ENCODE measurements around the gene YPEL4. TPM values are rescaled to one million over a fixed set of nuclear protein-coding genes. Genes with fewer than 3 reads are reported as not detected.
"Not testable (repeated sequence)": the region's sequence is repeated elsewhere in the genome, so short reads cannot be mapped to it uniquely, and the experiment has no call there.

The YPEL4 gene
- total RNA-seq (0.53 TPM), polyA plus RNA-seq (ENCODE audit: insufficient read depth in 1 of 8, insufficient read length in 8 of 8, low replicate concordance in 1 of 8) (1 to 10 TPM in 7 of 8 donors, under 1 TPM in 1; 0.82 to 2.1 (median 1.7) TPM)
- long read RNA-seq, donor 1, result 0 reads
- long read RNA-seq, donor 2, result 0 reads
- long read RNA-seq, donor 3, result 0 reads
- long read RNA-seq, donor 4, result 0 reads
- long read RNA-seq, donor 5, result 0 reads
- long read RNA-seq, donor 6, result 0 reads
- long read RNA-seq, donor 7, result 0 reads
- long read RNA-seq, donor 8, result 0 reads
- long read RNA-seq, donor 9, result 0 reads
- long read RNA-seq, donor 10, result 0 reads
- long read RNA-seq, donor 11, partial matches to known transcripts, result 0 of 1 reads
- long read RNA-seq, donor 11, other reads (novel, unspliced or antisense), result 0 of 1 reads

- peaks cover 48% of the 10 kb centered on the region for H3K27me3 ChIP-seq (ENCODE audit: control insufficient read depth, insufficient read depth, low read length)
- H3K4me1 ChIP-seq (ENCODE audit: control insufficient read depth, insufficient read depth, low read length), result peaks cover 55% of the 10 kb centered on the region
- WGBS (ENCODE audit: insufficient coverage), result 3% methylated on average over 8 of the region's 15 CpGs
- peak; percentile 86 for DNase-seq
- H3K9me3 ChIP-seq (replicated peaks; ENCODE audit: control insufficient read depth, low read depth, low read length), result no peaks in the 10 kb centered on the region
- H3K4me3 ChIP-seq (ENCODE audit: low read length), result peak within 1 kb of the TSS; percentile 38
- peak within 1 kb of the TSS; percentile 22 for H3K27ac ChIP-seq (ENCODE audit: low read length)
- no peaks in the 10 kb centered on the region for H3K36me3 ChIP-seq (ENCODE audit: control insufficient read depth, insufficient read depth, low read length)
Measured at GRCh38 chr11:57649826-57650738, at the start of gene YPEL4. Gene YPEL4 (minus strand): TSS chr11:57649912. CDS start chr11:57647107, 2,805 bp downstream.

DNA sequence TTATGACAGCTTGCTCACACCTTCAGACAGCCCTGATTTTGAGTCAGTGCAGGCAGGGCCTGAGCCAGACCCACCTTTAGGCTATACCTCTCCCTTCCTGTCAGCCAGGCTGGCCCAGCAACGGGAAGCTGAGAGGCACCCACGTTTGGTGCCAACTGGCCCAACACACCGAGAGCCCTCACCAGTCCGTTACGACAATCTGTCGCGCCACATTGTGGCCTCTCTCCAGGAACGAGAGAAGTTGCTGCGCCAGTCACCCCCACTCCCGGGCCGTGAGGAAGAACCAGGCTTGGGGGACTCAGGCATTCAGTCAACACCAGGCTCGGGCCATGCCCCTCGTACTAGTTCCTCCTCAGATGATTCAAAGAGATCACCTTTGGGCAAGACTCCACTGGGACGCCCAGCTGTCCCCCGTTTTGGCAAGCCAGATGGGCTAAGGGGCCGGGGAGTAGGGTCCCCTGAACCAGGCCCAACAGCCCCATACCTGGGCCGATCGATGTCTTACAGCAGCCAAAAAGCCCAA, 49.2 kb upstream of the YPEL4 start:
- H3K4me3 ChIP-seq (ENCODE audit: low read length), result no peak overlapping the region
- peaks cover 70% of the 10 kb centered on the region for H3K36me3 ChIP-seq (ENCODE audit: control insufficient read depth, insufficient read depth, low read length)
- 88% methylated on average over 16 of the region's 18 CpGs for WGBS (ENCODE audit: insufficient coverage)
- no peak overlapping the region for H3K27ac ChIP-seq (ENCODE audit: low read length)
- H3K4me1 ChIP-seq (ENCODE audit: control insufficient read depth, insufficient read depth, low read length), result no peaks in the 10 kb centered on the region
- no peak for DNase-seq
- no peaks in the 10 kb centered on the region for H3K27me3 ChIP-seq (ENCODE audit: control insufficient read depth, insufficient read depth, low read length)
- no peaks in the 10 kb centered on the region for H3K9me3 ChIP-seq (replicated peaks; ENCODE audit: control insufficient read depth, low read depth, low read length)

DNA sequence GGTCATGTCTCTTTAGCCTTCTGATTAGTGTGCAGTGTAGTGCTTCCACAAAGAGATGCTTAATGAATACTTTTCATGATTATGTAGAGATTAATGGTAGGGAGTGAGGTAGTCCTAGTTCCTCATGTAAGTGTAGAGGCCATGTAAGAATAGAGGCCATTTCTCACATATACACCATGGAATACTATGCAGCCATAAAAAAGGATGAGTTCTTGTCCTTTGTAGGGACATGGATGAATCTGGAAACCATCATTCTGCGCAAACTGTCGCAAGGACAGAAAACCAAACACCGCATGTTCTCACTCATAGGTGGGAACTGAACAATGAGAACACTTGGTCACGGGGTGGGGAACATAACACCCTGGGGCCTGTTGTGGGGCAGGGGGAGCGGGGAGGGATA, 40.8 kb upstream of the YPEL4 start:
- H3K4me3 ChIP-seq (ENCODE audit: low read length); DNase-seq; H3K27ac ChIP-seq (ENCODE audit: low read length); H3K9me3 ChIP-seq (replicated peaks; ENCODE audit: control insufficient read depth, low read depth, low read length); H3K27me3 ChIP-seq (ENCODE audit: control insufficient read depth, insufficient read depth, low read length); H3K4me1 ChIP-seq (ENCODE audit: control insufficient read depth, insufficient read depth, low read length): not testable (repeated sequence)
- H3K36me3 ChIP-seq (ENCODE audit: control insufficient read depth, insufficient read depth, low read length), result peaks cover 66% of the 10 kb centered on the region
- WGBS (ENCODE audit: insufficient coverage), result 100% methylated on average over 3 of the region's 5 CpGs

- DNase-seq, result no peak
- H3K9me3 ChIP-seq (replicated peaks; ENCODE audit: control insufficient read depth, low read depth, low read length), result no peaks in the 10 kb centered on the region
- 57% methylated on average over 1 of the region's 1 CpG for WGBS (ENCODE audit: insufficient coverage)
- H3K36me3 ChIP-seq (ENCODE audit: control insufficient read depth, insufficient read depth, low read length), result peaks cover 52% of the 10 kb centered on the region
- no peaks in the 10 kb centered on the region for H3K4me1 ChIP-seq (ENCODE audit: control insufficient read depth, insufficient read depth, low read length)
- H3K27ac ChIP-seq (ENCODE audit: low read length), result no peak overlapping the region
- no peak overlapping the region for H3K4me3 ChIP-seq (ENCODE audit: low read length)
- no peaks in the 10 kb centered on the region for H3K27me3 ChIP-seq (ENCODE audit: control insufficient read depth, insufficient read depth, low read length)
Measured at GRCh38 chr11:57681168-57681567, 31.5 kb upstream of the YPEL4 start.

DNA sequence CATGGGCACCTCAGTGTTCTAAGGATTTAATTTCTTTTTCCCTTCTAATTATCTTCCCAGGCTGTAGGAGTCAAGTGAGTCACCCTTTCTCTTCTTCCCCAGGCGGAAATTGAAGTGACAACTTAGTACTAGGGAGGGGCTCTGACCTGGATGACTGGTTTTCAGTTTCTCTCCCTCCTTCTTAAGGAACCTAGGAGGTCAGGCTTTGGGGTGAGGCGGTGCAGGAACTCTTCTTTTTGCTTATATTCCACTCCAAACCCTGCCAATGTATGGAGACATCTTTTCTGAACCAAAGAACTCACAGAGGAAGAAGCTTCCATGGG, 30.8 kb upstream of the YPEL4 start:
- no peaks in the 10 kb centered on the region for H3K9me3 ChIP-seq (replicated peaks; ENCODE audit: control insufficient read depth, low read depth, low read length)
- peaks cover 50% of the 10 kb centered on the region for H3K36me3 ChIP-seq (ENCODE audit: control insufficient read depth, insufficient read depth, low read length)
- H3K27ac ChIP-seq (ENCODE audit: low read length), result no peak overlapping the region
- no peak for DNase-seq
- WGBS (ENCODE audit: insufficient coverage), result no CpG with 5 or more reads among the region's 2 CpGs
- no peaks in the 10 kb centered on the region for H3K4me1 ChIP-seq (ENCODE audit: control insufficient read depth, insufficient read depth, low read length)
- H3K4me3 ChIP-seq (ENCODE audit: low read length), result no peak overlapping the region
- no peaks in the 10 kb centered on the region for H3K27me3 ChIP-seq (ENCODE audit: control insufficient read depth, insufficient read depth, low read length)

DNA sequence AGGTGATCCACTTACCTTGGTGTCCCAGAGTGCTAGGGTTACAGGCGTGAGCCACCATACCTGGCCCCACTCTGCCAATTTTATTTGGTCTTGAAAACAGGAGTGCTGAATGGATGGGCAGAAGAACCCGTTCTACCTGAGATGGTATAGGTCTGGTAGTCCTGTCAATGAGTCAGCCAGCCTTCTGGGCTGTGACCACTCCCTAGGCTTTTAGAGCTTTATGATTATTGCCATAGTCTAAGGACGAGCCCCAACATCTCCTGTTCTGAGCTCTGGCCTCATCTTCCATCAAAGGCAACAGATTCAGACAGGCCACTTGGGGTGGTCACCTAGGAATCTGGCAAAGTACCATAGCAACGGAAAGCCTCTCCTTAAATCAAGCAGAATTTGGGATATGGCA, 29.7 kb upstream of the YPEL4 start:
- Histone ChIP-seq H3K27me3 (ENCODE audit: control insufficient read depth, insufficient read depth, low read length) (no peaks in the 10 kb centered on the region), H3K27ac (ENCODE audit: low read length) (no peak overlapping the region), H3K9me3 (replicated peaks; ENCODE audit: control insufficient read depth, low read depth, low read length) (no peaks in the 10 kb centered on the region), H3K36me3 (ENCODE audit: control insufficient read depth, insufficient read depth, low read length) (peaks cover 41% of the 10 kb centered on the region), H3K4me3 (ENCODE audit: low read length) (no peak overlapping the region), H3K4me1 (ENCODE audit: control insufficient read depth, insufficient read depth, low read length) (no peaks in the 10 kb centered on the region)
- 75% methylated on average over 2 of the region's 4 CpGs for WGBS (ENCODE audit: insufficient coverage)
- no peak for DNase-seq

DNA sequence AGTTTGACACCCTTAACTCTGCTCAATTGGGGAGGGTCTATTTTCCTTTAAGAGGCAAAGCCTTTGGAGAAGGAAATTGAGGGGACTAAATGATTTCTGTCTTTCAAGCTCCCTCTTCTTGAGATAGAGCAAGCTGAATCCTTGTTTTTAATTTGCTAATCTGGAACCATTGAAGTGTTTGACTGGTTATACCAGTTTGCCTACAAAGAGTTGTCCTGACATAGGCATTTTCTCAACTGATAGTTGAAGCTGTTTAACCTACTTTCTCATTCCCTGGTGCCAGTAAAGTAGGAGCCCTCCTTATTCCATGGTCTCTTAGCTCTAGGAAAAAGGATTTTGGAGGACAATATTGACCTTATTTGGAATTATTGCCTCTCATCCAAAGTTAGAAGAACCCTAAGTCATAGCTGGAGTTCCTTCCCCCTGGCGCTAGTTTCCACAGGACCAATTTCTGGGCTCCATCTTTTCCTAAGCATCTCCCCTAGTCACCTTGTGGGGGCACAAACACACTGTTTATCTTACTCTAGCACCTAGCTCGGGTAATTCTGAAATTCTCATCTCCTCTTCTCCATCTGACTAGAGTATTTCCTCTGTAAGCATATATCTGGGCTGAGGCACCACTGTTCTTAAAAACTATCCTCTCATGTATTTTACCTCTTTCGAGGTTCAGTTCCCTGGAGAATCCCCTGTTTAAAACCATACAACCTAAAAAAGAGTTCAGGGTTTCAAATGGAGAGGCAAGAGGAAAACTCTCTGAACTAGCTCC, 25.6 kb upstream of the YPEL4 start:
- H3K4me1 ChIP-seq (ENCODE audit: control insufficient read depth, insufficient read depth, low read length), result no peaks in the 10 kb centered on the region
- no peak overlapping the region for H3K4me3 ChIP-seq (ENCODE audit: low read length)
- H3K36me3 ChIP-seq (ENCODE audit: control insufficient read depth, insufficient read depth, low read length), result peaks cover 38% of the 10 kb centered on the region
- no peak overlapping the region for H3K27ac ChIP-seq (ENCODE audit: low read length)
- H3K9me3 ChIP-seq (replicated peaks; ENCODE audit: control insufficient read depth, low read depth, low read length), result no peaks in the 10 kb centered on the region
- WGBS (ENCODE audit: insufficient coverage), result 86% methylated on average over 2 of the region's 3 CpGs
- H3K27me3 ChIP-seq (ENCODE audit: control insufficient read depth, insufficient read depth, low read length), result no peaks in the 10 kb centered on the region
- DNase-seq, result no peak

- H3K36me3 ChIP-seq (ENCODE audit: control insufficient read depth, insufficient read depth, low read length), result peaks cover 32% of the 10 kb centered on the region
- peaks cover 6% of the 10 kb centered on the region for H3K4me1 ChIP-seq (ENCODE audit: control insufficient read depth, insufficient read depth, low read length)
Measured at GRCh38 chr11:57674251-57674650, 24.5 kb upstream of the YPEL4 start.

DNA sequence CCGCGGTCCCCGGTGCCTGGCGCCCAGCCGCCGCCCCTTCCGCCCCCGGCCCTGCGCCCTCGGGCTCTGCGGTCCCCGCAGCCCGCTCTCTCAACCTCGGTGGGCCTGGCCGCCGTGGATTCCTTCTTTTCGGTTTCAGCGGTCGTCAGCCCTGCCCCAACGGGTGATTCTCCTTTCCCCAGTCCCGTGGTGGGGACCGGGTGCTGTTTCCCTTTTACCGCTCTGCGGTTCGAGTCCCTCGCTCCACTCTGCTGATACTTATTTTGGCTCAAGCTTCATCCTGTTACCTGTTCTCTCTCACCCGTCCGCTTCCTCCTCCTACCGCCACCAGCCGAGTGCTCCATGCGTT, 18.7 kb upstream of the YPEL4 start:
- H3K9me3 ChIP-seq (replicated peaks; ENCODE audit: control insufficient read depth, low read depth, low read length), result no peaks in the 10 kb centered on the region
- peak overlapping the region; percentile 97 for H3K4me3 ChIP-seq (ENCODE audit: low read length)
- no peaks in the 10 kb centered on the region for H3K27me3 ChIP-seq (ENCODE audit: control insufficient read depth, insufficient read depth, low read length)
- H3K4me1 ChIP-seq (ENCODE audit: control insufficient read depth, insufficient read depth, low read length), result peaks cover 13% of the 10 kb centered on the region
- peak overlapping the region; percentile 99 for H3K27ac ChIP-seq (ENCODE audit: low read length)
- peak; percentile 37 for DNase-seq
- under 1% methylated on average over 26 of the region's 31 CpGs for WGBS (ENCODE audit: insufficient coverage)
- peaks cover 14% of the 10 kb centered on the region for H3K36me3 ChIP-seq (ENCODE audit: control insufficient read depth, insufficient read depth, low read length)

More at GRCh38 chr11:57674251-57674650, 24.5 kb upstream of the YPEL4 start:
- Histone ChIP-seq H3K9me3 (replicated peaks; ENCODE audit: control insufficient read depth, low read depth, low read length) (no peaks in the 10 kb centered on the region), H3K4me3 (ENCODE audit: low read length) (no peak overlapping the region), H3K27me3 (ENCODE audit: control insufficient read depth, insufficient read depth, low read length) (no peaks in the 10 kb centered on the region), H3K27ac (ENCODE audit: low read length) (no peak overlapping the region)
- DNase-seq, result no peak
